SK-N-SH (cell line): ENCODE measurements around the gene C11orf68.

Experiments
- EP300 ChIP-seq, 2 experiments: IDR thresholded peaks; 2 replicates each; pipeline versions ENCODE4 v1.4.0 to v1.6.1; 2012; ENCODE audit warnings: borderline replicate concordance in 1 of 2, low read depth in 1 of 2, low read length in 1 of 2
- GABPA ChIP-seq: IDR thresholded peaks from 2 replicates; pipeline ENCODE4 v1.4.0; 2012; ENCODE audit warnings: low read depth, mild to moderate bottlenecking
- JUND ChIP-seq: IDR thresholded peaks from 2 replicates; pipeline ENCODE4 v1.4.0; 2012
- NFIC ChIP-seq: IDR thresholded peaks from 2 replicates; pipeline ENCODE4 v1.4.0; 2012; ENCODE audit warnings: borderline replicate concordance
- NRF1 ChIP-seq: IDR thresholded peaks from 2 replicates; pipeline ENCODE4 v1.6.1; 2012; ENCODE audit warnings: low read depth, mild to moderate bottlenecking, low read length
- POLR2AphosphoS5 ChIP-seq: IDR thresholded peaks from 2 replicates; pipeline ENCODE4 v1.6.1; 2012; ENCODE audit warnings: low read depth, low read length
- SIN3A ChIP-seq: IDR thresholded peaks from 2 replicates; pipeline ENCODE4 v1.6.1; 2012; ENCODE audit warnings: low read depth, mild to moderate bottlenecking, low read length, moderate library complexity, borderline replicate concordance
- TAF1 ChIP-seq: IDR thresholded peaks from 2 replicates; pipeline ENCODE4 v1.6.1; 2012; ENCODE audit warnings: low read depth, mild to moderate bottlenecking, low read length, moderate library complexity, borderline replicate concordance
- TCF12 ChIP-seq: IDR thresholded peaks from 2 replicates; pipeline ENCODE4 v1.4.0; 2012
- TEAD4 ChIP-seq: IDR thresholded peaks from 2 replicates; pipeline ENCODE4 v1.4.0; 2012; ENCODE audit warnings: mild to moderate bottlenecking, borderline replicate concordance; ENCODE audit not compliant: insufficient read depth
- TF ChIP-seq, protein P1 (sequence below): fragments of 200-600 bp; sonication (generic); IDR thresholded peaks from 2 replicates; pipeline ENCODE4 v1.6.1; 2017; ENCODE audit warnings: antibody characterized with exemption, mild to moderate bottlenecking, moderate library complexity
- TF ChIP-seq, protein P2 (sequence below): IDR thresholded peaks from 2 replicates; pipeline ENCODE4 v1.6.1; 2012; ENCODE audit warnings: mild to moderate bottlenecking, low read depth, low read length, moderate library complexity
- TF ChIP-seq, protein P3 (sequence below): IDR thresholded peaks from 2 replicates; pipeline ENCODE4 v1.4.0; 2012; ENCODE audit warnings: low read depth
- TF ChIP-seq, protein P4 (sequence below): IDR thresholded peaks from 2 replicates; pipeline ENCODE4 v1.4.0; 2012; ENCODE audit warnings: low read depth, borderline replicate concordance

DNA sequence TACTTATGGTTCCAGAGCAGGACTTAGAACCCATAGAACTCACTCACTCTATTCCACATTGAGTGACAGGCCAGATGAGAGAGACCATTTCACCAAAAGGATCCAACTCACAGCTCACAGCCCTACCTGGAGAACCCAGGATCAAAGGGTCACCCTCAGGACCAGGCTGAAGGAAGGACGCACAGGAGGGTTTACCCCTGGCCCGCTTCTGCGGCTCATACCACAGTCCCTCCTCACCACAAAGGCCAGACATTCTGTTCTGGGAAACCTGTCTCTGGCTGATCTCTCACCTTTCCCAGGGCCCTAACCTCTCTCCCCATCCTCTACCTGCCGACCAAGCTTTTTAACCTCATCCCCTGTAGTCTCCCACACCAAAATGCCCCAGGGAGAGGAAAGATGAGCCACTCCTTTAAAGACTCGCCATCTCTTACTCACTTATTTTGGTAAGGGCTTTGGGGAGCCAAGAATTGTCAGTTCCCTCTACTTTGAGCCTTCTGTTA lies 23.3 kb downstream of the C11orf68 start:
- TF ChIP-seq GABPA = no peak
- no peak for TF ChIP-seq SIN3A
- TF ChIP-seq, protein P1, sequence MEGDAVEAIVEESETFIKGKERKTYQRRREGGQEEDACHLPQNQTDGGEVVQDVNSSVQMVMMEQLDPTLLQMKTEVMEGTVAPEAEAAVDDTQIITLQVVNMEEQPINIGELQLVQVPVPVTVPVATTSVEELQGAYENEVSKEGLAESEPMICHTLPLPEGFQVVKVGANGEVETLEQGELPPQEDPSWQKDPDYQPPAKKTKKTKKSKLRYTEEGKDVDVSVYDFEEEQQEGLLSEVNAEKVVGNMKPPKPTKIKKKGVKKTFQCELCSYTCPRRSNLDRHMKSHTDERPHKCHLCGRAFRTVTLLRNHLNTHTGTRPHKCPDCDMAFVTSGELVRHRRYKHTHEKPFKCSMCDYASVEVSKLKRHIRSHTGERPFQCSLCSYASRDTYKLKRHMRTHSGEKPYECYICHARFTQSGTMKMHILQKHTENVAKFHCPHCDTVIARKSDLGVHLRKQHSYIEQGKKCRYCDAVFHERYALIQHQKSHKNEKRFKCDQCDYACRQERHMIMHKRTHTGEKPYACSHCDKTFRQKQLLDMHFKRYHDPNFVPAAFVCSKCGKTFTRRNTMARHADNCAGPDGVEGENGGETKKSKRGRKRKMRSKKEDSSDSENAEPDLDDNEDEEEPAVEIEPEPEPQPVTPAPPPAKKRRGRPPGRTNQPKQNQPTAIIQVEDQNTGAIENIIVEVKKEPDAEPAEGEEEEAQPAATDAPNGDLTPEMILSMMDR = no peak
- TF ChIP-seq POLR2AphosphoS5 = no peak
- no peak for TF ChIP-seq EP300 (IDR thresholded peaks at IDR 0.05; ENCODE audit: borderline replicate concordance in 1 of 2, low read depth in 1 of 2, low read length in 1 of 2)
- TF ChIP-seq NRF1 = no peak
- no peak for TF ChIP-seq TEAD4
- TF ChIP-seq, protein P2, sequence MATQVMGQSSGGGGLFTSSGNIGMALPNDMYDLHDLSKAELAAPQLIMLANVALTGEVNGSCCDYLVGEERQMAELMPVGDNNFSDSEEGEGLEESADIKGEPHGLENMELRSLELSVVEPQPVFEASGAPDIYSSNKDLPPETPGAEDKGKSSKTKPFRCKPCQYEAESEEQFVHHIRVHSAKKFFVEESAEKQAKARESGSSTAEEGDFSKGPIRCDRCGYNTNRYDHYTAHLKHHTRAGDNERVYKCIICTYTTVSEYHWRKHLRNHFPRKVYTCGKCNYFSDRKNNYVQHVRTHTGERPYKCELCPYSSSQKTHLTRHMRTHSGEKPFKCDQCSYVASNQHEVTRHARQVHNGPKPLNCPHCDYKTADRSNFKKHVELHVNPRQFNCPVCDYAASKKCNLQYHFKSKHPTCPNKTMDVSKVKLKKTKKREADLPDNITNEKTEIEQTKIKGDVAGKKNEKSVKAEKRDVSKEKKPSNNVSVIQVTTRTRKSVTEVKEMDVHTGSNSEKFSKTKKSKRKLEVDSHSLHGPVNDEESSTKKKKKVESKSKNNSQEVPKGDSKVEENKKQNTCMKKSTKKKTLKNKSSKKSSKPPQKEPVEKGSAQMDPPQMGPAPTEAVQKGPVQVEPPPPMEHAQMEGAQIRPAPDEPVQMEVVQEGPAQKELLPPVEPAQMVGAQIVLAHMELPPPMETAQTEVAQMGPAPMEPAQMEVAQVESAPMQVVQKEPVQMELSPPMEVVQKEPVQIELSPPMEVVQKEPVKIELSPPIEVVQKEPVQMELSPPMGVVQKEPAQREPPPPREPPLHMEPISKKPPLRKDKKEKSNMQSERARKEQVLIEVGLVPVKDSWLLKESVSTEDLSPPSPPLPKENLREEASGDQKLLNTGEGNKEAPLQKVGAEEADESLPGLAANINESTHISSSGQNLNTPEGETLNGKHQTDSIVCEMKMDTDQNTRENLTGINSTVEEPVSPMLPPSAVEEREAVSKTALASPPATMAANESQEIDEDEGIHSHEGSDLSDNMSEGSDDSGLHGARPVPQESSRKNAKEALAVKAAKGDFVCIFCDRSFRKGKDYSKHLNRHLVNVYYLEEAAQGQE = no peak
- no peak for TF ChIP-seq JUND
- TF ChIP-seq, protein P3, sequence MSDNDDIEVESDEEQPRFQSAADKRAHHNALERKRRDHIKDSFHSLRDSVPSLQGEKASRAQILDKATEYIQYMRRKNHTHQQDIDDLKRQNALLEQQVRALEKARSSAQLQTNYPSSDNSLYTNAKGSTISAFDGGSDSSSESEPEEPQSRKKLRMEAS = no peak
- no peak for TF ChIP-seq TAF1
- no peak for TF ChIP-seq NFIC
- TF ChIP-seq, protein P4, sequence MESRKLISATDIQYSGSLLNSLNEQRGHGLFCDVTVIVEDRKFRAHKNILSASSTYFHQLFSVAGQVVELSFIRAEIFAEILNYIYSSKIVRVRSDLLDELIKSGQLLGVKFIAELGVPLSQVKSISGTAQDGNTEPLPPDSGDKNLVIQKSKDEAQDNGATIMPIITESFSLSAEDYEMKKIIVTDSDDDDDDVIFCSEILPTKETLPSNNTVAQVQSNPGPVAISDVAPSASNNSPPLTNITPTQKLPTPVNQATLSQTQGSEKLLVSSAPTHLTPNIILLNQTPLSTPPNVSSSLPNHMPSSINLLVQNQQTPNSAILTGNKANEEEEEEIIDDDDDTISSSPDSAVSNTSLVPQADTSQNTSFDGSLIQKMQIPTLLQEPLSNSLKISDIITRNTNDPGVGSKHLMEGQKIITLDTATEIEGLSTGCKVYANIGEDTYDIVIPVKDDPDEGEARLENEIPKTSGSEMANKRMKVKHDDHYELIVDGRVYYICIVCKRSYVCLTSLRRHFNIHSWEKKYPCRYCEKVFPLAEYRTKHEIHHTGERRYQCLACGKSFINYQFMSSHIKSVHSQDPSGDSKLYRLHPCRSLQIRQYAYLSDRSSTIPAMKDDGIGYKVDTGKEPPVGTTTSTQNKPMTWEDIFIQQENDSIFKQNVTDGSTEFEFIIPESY = no peak
- no peak for TF ChIP-seq TCF12
